GM12801 (cell line): ENCODE data around the gene PAK2.

ENCODE experiments used
- CTCF ChIP-seq: IDR thresholded peaks from one replicate; pipeline ENCODE4 v1.5.1; 2011; ENCODE audit warnings: control low read depth; ENCODE audit not compliant: insufficient read length; ENCODE audit errors: extremely low read depth

PAK2 gene

GRCh38 chr3:196757876-196758739, 18.5 kb downstream of the PAK2 start:
- no peak for TF ChIP-seq CTCF

- TF ChIP-seq CTCF = no peak
These were observed 23.5 kb downstream of the PAK2 start for GRCh38 chr3:196763179-196763578.

GRCh38 chr3:196765454-196765853, 25.8 kb downstream of the PAK2 start:
- no peak for TF ChIP-seq CTCF

GRCh38 chr3:196771067-196771466, 31.4 kb downstream of the PAK2 start:
- TF ChIP-seq CTCF = no peak

- no peak for TF ChIP-seq CTCF
These were observed 32.4 kb downstream of the PAK2 start for GRCh38 chr3:196772102-196772501.

- TF ChIP-seq CTCF = no peak
These were observed 33.2 kb downstream of the PAK2 start for GRCh38 chr3:196772897-196773296.

- TF ChIP-seq CTCF = no peak
These were observed 34.6 kb downstream of the PAK2 start for GRCh38 chr3:196774191-196774820.
